ENCODE measurements around the gene GCDH. TPM values are rescaled to one million over a fixed set of nuclear protein-coding genes. Genes with fewer than 3 reads are reported as not detected.

The GCDH gene
- polyA plus RNA-seq, 1 donor (not counting 4 experiments of a cell fraction or from before 2014, with no cell fraction given) = 11.5 TPM

- peaks cover 6% of the 10 kb centered on the region for H3K4me1 ChIP-seq (ENCODE audit: control insufficient read depth, extremely low read depth, insufficient read depth, low read length)
- H3K9ac ChIP-seq (ENCODE audit: control insufficient read depth, extremely low read depth, insufficient read depth, low read length) = peak overlapping the region; percentile 33
- H3K4me3 ChIP-seq (ENCODE audit: control insufficient read depth in 2 of 3, extremely low read depth in 1 of 3, insufficient read depth in 2 of 3, low read depth in 1 of 3, low read length in 3 of 3) = peak overlapping the region; percentile 39 to 56 (median 55)
- H3K36me3 ChIP-seq (ENCODE audit: control insufficient read depth in 2 of 2, extremely low read depth in 1 of 2, insufficient read depth in 2 of 2, low read length in 2 of 2) = no peaks in the 10 kb centered on the region
- H4K20me1 ChIP-seq (ENCODE audit: control insufficient read depth, extremely low read depth, insufficient read depth, low read length) = no peaks in the 10 kb centered on the region
- H3K27me3 ChIP-seq (ENCODE audit: control insufficient read depth, extremely low read depth, insufficient read depth, low read length) = no peaks in the 10 kb centered on the region
- H2AFZ ChIP-seq (ENCODE audit: control insufficient read depth, low read length) = peak overlapping the region; percentile 79
- no peak overlapping the region for H3K27ac ChIP-seq (ENCODE audit: control insufficient read depth, insufficient read depth, low read length)
- H3K79me2 ChIP-seq (ENCODE audit: control insufficient read depth, insufficient read depth, low read length) = no peaks in the 10 kb centered on the region
- no peaks in the 10 kb centered on the region for H3K9me1 ChIP-seq (ENCODE audit: control insufficient read depth, extremely low read depth, insufficient read depth, low read length)
- H3K4me2 ChIP-seq (ENCODE audit: control insufficient read depth, extremely low read depth, insufficient read depth, low read depth, low read length) = peak overlapping the region; percentile 64
- dilution Hi-C loops (cut with MboI; ENCODE audit: extremely low pct_ligation_motif_present, low sequenced_read_pairs) = no loop called here
- peaks cover 10% of the 10 kb centered on the region for H3K9me3 ChIP-seq (ENCODE audit: control insufficient read depth, low read depth, low read length)
- DNase-seq (ENCODE audit: low read depth, low spot score) = peak; percentile 94
- FAIRE-seq = peak; percentile 51
- TF ChIP-seq CTCF (optimal IDR thresholded peaks at IDR 0.05 in 1 of 3, IDR thresholded peaks at IDR 0.05 in 1 of 3, conservative IDR thresholded peaks at IDR 0.05 in 1 of 3; ENCODE audit: extremely low read depth in 1 of 3, insufficient read depth in 2 of 3, low read length in 3 of 3) (peak in 2 of 3 experiments; percentile 24 to 63), EZH2 (IDR thresholded peaks at IDR 0.05; ENCODE audit: low read length) (no peak)
These were observed 5.8 kb upstream of the GCDH start for GRCh38 chr19:12884926-12885748.

- H3K9me3 ChIP-seq (ENCODE audit: control insufficient read depth, low read depth, low read length) = peaks cover 10% of the 10 kb centered on the region
- dilution Hi-C loops (cut with MboI; ENCODE audit: extremely low pct_ligation_motif_present, low sequenced_read_pairs) = no loop called here
- FAIRE-seq = no peak
- H2AFZ ChIP-seq (ENCODE audit: control insufficient read depth, low read length) = peak overlapping the region; percentile 3
- no peak for DNase-seq (ENCODE audit: low read depth, low spot score)
- no peaks in the 10 kb centered on the region for H3K79me2 ChIP-seq (ENCODE audit: control insufficient read depth, insufficient read depth, low read length)
- TF ChIP-seq CTCF (optimal IDR thresholded peaks at IDR 0.05 in 1 of 3, IDR thresholded peaks at IDR 0.05 in 1 of 3, conservative IDR thresholded peaks at IDR 0.05 in 1 of 3; ENCODE audit: extremely low read depth in 1 of 3, insufficient read depth in 2 of 3, low read length in 3 of 3) = no peak
- no peak for TF ChIP-seq EZH2 (IDR thresholded peaks at IDR 0.05; ENCODE audit: low read length)
- H3K27ac ChIP-seq (ENCODE audit: control insufficient read depth, insufficient read depth, low read length) = no peak overlapping the region
- H3K9me1 ChIP-seq (ENCODE audit: control insufficient read depth, extremely low read depth, insufficient read depth, low read length) = no peaks in the 10 kb centered on the region
- H3K27me3 ChIP-seq (ENCODE audit: control insufficient read depth, extremely low read depth, insufficient read depth, low read length) = no peaks in the 10 kb centered on the region
- peak overlapping the region; percentile 39 to 56 (median 55) for H3K4me3 ChIP-seq (ENCODE audit: control insufficient read depth in 2 of 3, extremely low read depth in 1 of 3, insufficient read depth in 2 of 3, low read depth in 1 of 3, low read length in 3 of 3)
- no peaks in the 10 kb centered on the region for H3K36me3 ChIP-seq (ENCODE audit: control insufficient read depth in 2 of 2, extremely low read depth in 1 of 2, insufficient read depth in 2 of 2, low read length in 2 of 2)
- H3K4me2 ChIP-seq (ENCODE audit: control insufficient read depth, extremely low read depth, insufficient read depth, low read depth, low read length) = peak overlapping the region; percentile 64
- peaks cover 3% of the 10 kb centered on the region for H3K4me1 ChIP-seq (ENCODE audit: control insufficient read depth, extremely low read depth, insufficient read depth, low read length)
- peak overlapping the region; percentile 33 for H3K9ac ChIP-seq (ENCODE audit: control insufficient read depth, extremely low read depth, insufficient read depth, low read length)
- no peaks in the 10 kb centered on the region for H4K20me1 ChIP-seq (ENCODE audit: control insufficient read depth, extremely low read depth, insufficient read depth, low read length)
These were observed 5.0 kb upstream of the GCDH start for GRCh38 chr19:12885749-12886650.
